WTC11 (cell line): ENCODE results near the gene ZNF547. TPM values are rescaled to one million over a fixed set of nuclear protein-coding genes. Genes with fewer than 3 reads are reported as not detected.
A peak's percentile ranks its signal among the peaks of the same experiment; 100 is the strongest.

Experiments
- ATAC-seq: fragments of 200-7000 bp; cut with Tn5 transposase; 2 replicates; pipeline ENCODE4 v1.10.0; 2021; ENCODE audit warnings: mild to moderate bottlenecking, moderate library complexity
- CTCF ChIA-PET: fragments of 300-600 bp; sonication (Branson Sonifier 250); formaldehyde crosslinking; loops from one replicate; lab custom pipeline; 2021; ENCODE audit warnings: antibody characterized with exemption; lab: Charles Lee
- POLR2A ChIA-PET: fragments of 350-600 bp; sonication (Branson Sonifier 250); formaldehyde crosslinking; loops from one replicate; lab custom pipeline; 2021; ENCODE audit warnings: antibody characterized with exemption; lab: Charles Lee
- DNase-seq: peaks from one replicate; pipeline ENCODE4 v3.0.0; 2021; ENCODE audit warnings: low spot score
- H3K27ac Mint-ChIP-seq: 2 replicates; pipeline ENCODE4 v1.8.0; 2021; ENCODE audit warnings: mixed read lengths
- H3K27me3 Mint-ChIP-seq: 2 replicates; pipeline ENCODE4 v1.8.0; 2021; ENCODE audit warnings: low read depth, mild to moderate bottlenecking, moderate library complexity, mixed read lengths
- H3K36me3 Mint-ChIP-seq: 2 replicates; pipeline ENCODE4 v1.8.0; 2021; ENCODE audit warnings: mixed read lengths
- H3K4me1 Mint-ChIP-seq: 2 replicates; pipeline ENCODE4 v1.8.0; 2022; ENCODE audit warnings: mixed read lengths
- H3K4me3 Mint-ChIP-seq: 2 replicates; pipeline ENCODE4 v1.8.0; 2021; ENCODE audit warnings: mild to moderate bottlenecking, moderate library complexity, mixed read lengths
- H3K9me3 Mint-ChIP-seq: 2 replicates; pipeline ENCODE4 v1.8.0; 2021; ENCODE audit warnings: mixed read lengths
- ARID4B ChIP-seq: sonication (generic); formaldehyde crosslinking; IDR thresholded peaks from 2 replicates; pipeline ENCODE4 v1.8.0; 2023; ENCODE audit warnings: missing genetic modification reagents, mild to moderate bottlenecking, borderline replicate concordance
- CBFB ChIP-seq: sonication (generic); formaldehyde crosslinking; IDR thresholded peaks from 2 replicates; pipeline ENCODE4 v1.8.1; 2022; ENCODE audit warnings: mild to moderate bottlenecking, low read depth, missing genetic modification reagents
- CREM ChIP-seq: sonication (generic); formaldehyde crosslinking; IDR thresholded peaks from 2 replicates; pipeline ENCODE4 v1.8.1; 2022; ENCODE audit warnings: mild to moderate bottlenecking, missing genetic modification reagents, moderate library complexity
- FOXJ3 ChIP-seq: sonication (generic); formaldehyde crosslinking; IDR thresholded peaks from 2 replicates; pipeline ENCODE4 v1.9.0; 2021; ENCODE audit warnings: missing genetic modification reagents, mild to moderate bottlenecking, borderline replicate concordance
- GRHL2 ChIP-seq: fragments of 250-450 bp; sonication (Bioruptor Pico); IDR thresholded peaks from 2 replicates; pipeline ENCODE4 v1.8.0; 2022; ENCODE audit warnings: mild to moderate bottlenecking, moderate library complexity; ENCODE audit not compliant: insufficient replicate concordance, severe bottlenecking
- GTF2I ChIP-seq: fragments of 250-450 bp; sonication (Bioruptor Pico); conservative IDR thresholded peaks from 2 replicates; pipeline ENCODE4 v1.4.0; 2021; ENCODE audit warnings: mild to moderate bottlenecking
- HMGA2 ChIP-seq: fragments of 250-450 bp; sonication (Bioruptor Pico); IDR thresholded peaks from 2 replicates; pipeline ENCODE4 v1.4.0; 2021; ENCODE audit warnings: mild to moderate bottlenecking, moderate library complexity
- HMGXB4 ChIP-seq: sonication (generic); formaldehyde crosslinking; IDR thresholded peaks from 2 replicates; pipeline ENCODE4 v1.8.1; 2023; ENCODE audit warnings: mild to moderate bottlenecking, moderate library complexity, missing genetic modification reagents
- MYBL2 ChIP-seq: sonication (generic); formaldehyde crosslinking; IDR thresholded peaks from 2 replicates; pipeline ENCODE4 v1.8.1; 2023; ENCODE audit warnings: mild to moderate bottlenecking, moderate library complexity, missing genetic modification reagents
- NFE2L1 ChIP-seq: sonication (generic); formaldehyde crosslinking; IDR thresholded peaks from 2 replicates; pipeline ENCODE4 v1.8.1; 2023; ENCODE audit warnings: missing genetic modification reagents
- RELA ChIP-seq: sonication (generic); formaldehyde crosslinking; IDR thresholded peaks from 2 replicates; pipeline ENCODE4 v1.8.1; 2022; ENCODE audit warnings: missing genetic modification reagents, mild to moderate bottlenecking, borderline replicate concordance
- RORB ChIP-seq: fragments of 250-450 bp; sonication (Bioruptor Pico); IDR thresholded peaks from 2 replicates; pipeline ENCODE4 v1.9.0; 2021; ENCODE audit warnings: mild to moderate bottlenecking
- SOX15 ChIP-seq: fragments of 250-450 bp; sonication (Bioruptor Pico); IDR thresholded peaks from 2 replicates; pipeline ENCODE4 v1.9.0; 2021; ENCODE audit warnings: mild to moderate bottlenecking
- TEAD4 ChIP-seq: sonication (generic); formaldehyde crosslinking; IDR thresholded peaks from 2 replicates; pipeline ENCODE4 v1.8.0; 2022; ENCODE audit warnings: mild to moderate bottlenecking, missing genetic modification reagents
- ZBTB21 ChIP-seq: sonication (generic); formaldehyde crosslinking; IDR thresholded peaks from 2 replicates; pipeline ENCODE4 v1.8.1; 2023; ENCODE audit warnings: mild to moderate bottlenecking, missing genetic modification reagents, borderline replicate concordance
- ZBTB43 ChIP-seq: sonication (generic); formaldehyde crosslinking; IDR thresholded peaks from 2 replicates; pipeline ENCODE4 v1.8.1; 2023; ENCODE audit warnings: mild to moderate bottlenecking, missing genetic modification reagents
- ZMAT4 ChIP-seq: fragments of 250-450 bp; sonication (Bioruptor Pico); IDR thresholded peaks from 2 replicates; pipeline ENCODE4 v1.9.0; 2021; ENCODE audit warnings: mild to moderate bottlenecking
- ZNF219 ChIP-seq: sonication (generic); formaldehyde crosslinking; IDR thresholded peaks from 2 replicates; pipeline ENCODE4 v1.8.0; 2023; ENCODE audit warnings: missing genetic modification reagents, mild to moderate bottlenecking, borderline replicate concordance
- ZNF281 ChIP-seq: sonication (generic); formaldehyde crosslinking; IDR thresholded peaks from 2 replicates; pipeline ENCODE4 v1.8.0; 2023; ENCODE audit warnings: mild to moderate bottlenecking, missing genetic modification reagents
- total RNA-seq: library from RNA; stranded (reverse); gene quantifications from 3 replicates; pipeline ENCODE4 v1.2.3, GENCODE V29; 2021
- TF ChIP-seq, protein P1 (sequence below): sonication (generic); formaldehyde crosslinking; IDR thresholded peaks from 2 replicates; pipeline ENCODE4 v1.8.0; 2022; ENCODE audit warnings: mild to moderate bottlenecking, missing genetic modification reagents
- TF ChIP-seq, protein P2 (sequence below): fragments of 250-450 bp; sonication (Bioruptor Pico); conservative IDR thresholded peaks from 2 replicates; pipeline ENCODE4 v1.9.0; 2021; ENCODE audit warnings: mild to moderate bottlenecking

Gene ZNF547
- total RNA-seq, 1 experiment from 2014 or later, result 2.3 TPM

DNA sequence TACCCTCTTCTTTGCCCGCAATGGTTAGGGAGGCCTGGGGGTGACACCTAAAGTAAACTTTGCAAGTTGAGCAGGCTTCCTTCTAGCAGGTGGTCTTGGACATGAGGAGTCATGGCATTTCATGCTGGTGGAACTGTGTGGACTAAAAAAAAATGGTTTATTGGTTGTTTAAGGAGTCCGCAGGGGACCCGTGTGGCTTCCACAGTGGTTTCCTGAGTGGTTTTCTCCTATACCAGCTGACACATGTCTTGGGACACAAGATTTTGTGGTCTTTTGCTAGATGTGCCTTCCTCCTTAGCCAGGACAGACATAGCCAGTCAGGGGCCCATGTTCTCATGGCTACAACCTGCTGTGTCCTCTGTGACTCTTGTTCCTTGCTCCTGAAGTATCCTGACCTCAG is 41.6 kb upstream of the ZNF547 start:
- no peaks in the 10 kb centered on the region for H3K9me3 Mint-ChIP-seq
- H3K27ac Mint-ChIP-seq, result no peak overlapping the region; the same call in 1 of the 2 replicates
- peaks cover 18% of the 10 kb centered on the region for H3K4me1 Mint-ChIP-seq
- ATAC-seq (no peak), DNase-seq (no peak)
- peaks cover 24% of the 10 kb centered on the region for H3K36me3 Mint-ChIP-seq
- peak overlapping the region; percentile 87 for H3K4me3 Mint-ChIP-seq
- no peak for TF ChIP-seq GTF2I
- TF ChIP-seq SOX15, result no peak
- no peak for TF ChIP-seq RORB (CRISPR knock-in tag)
- no peak for TF ChIP-seq FOXJ3
- no peak for TF ChIP-seq ZBTB21 (CRISPR knock-in tag)
- TF ChIP-seq, protein P1, sequence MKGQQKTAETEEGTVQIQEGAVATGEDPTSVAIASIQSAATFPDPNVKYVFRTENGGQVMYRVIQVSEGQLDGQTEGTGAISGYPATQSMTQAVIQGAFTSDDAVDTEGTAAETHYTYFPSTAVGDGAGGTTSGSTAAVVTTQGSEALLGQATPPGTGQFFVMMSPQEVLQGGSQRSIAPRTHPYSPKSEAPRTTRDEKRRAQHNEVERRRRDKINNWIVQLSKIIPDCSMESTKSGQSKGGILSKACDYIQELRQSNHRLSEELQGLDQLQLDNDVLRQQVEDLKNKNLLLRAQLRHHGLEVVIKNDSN (CRISPR knock-in tag), result no peak
- TF ChIP-seq MYBL2, result no peak
- TF ChIP-seq RELA (CRISPR knock-in tag), result no peak
- H3K27me3 Mint-ChIP-seq, result peaks cover 7% of the 10 kb centered on the region
- POLR2A ChIA-PET, result interaction anchor here (1.6 kb wide), 1 partner anchor 29 kb away, joined by 3 read pairs; no protein-coding TSS in a partner anchor
- CTCF ChIA-PET, result no interaction called here

DNA sequence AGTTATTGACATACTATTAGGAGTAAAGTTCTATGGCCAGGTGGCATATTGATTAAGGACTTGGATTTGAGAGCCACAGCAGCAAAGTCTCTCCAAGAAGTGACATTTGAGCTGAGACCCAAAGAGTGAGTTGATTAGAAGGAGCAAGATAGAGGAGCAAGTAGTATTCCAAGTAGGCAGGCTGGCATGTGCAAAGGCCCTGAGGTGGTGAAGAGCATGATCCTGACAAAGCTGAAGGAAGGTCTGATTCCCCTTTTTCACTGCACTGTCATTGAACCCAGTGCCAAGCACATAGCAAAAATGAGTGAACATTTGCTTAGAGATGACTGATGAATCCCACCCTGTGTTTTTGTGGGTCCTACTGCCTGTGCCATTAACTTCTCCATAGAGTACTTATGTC is 38.4 kb upstream of the ZNF547 start:
- H3K27ac Mint-ChIP-seq, result no peak overlapping the region
- no peak overlapping the region for H3K4me3 Mint-ChIP-seq
- no peaks in the 10 kb centered on the region for H3K9me3 Mint-ChIP-seq
- POLR2A ChIA-PET, result no interaction called here
- H3K36me3 Mint-ChIP-seq, result peaks cover 48% of the 10 kb centered on the region
- ATAC-seq (no peak), DNase-seq (no peak)
- TF ChIP-seq, protein P2, sequence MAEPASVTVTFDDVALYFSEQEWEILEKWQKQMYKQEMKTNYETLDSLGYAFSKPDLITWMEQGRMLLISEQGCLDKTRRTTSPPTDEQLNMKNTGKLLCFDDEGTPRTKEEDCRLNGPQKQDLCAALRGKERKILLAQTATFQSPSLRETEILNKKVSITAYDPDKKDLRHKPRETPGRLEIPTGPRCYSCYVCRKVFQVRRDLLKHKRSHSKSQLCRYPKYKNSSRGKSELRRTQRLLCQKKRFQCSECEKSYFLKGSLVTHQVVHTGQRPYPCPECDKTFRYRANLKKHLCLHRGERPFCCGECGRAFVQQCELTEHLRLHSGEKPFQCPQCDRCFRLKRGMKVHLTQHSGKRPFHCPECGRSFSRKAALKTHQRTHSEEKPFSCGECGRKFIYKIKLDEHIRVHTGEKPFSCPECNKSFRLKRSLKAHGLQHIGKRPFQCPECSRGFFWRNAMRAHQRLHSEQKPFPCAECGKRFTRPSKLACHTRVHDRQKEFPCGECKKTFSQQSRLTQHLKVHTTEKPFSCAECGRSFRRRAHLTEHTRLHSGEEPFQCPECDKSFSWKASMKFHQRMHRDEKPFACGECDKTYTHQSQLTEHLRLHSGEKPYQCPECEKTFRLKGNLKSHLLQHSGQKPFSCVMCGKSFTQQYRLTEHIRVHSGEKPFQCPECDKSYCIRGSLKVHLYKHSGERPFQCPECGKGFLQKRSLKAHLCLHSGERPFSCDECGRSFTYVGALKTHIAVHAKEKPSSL (CRISPR knock-in tag), result no peak
- TF ChIP-seq CBFB (CRISPR knock-in tag) (no peak), ARID4B (CRISPR knock-in tag) (no peak), ZMAT4 (CRISPR knock-in tag) (no peak), TEAD4 (no peak), HMGXB4 (no peak), GRHL2 (CRISPR knock-in tag) (no peak), ZNF281 (no peak), ZBTB43 (CRISPR knock-in tag) (no peak), CREM (CRISPR knock-in tag) (no peak), HMGA2 (CRISPR knock-in tag) (no peak), NFE2L1 (CRISPR knock-in tag) (no peak), ZNF219 (CRISPR knock-in tag) (no peak)
- H3K4me1 Mint-ChIP-seq, result peaks cover 14% of the 10 kb centered on the region
- H3K27me3 Mint-ChIP-seq, result no peaks in the 10 kb centered on the region; the same call in 1 of the 2 replicates
- CTCF ChIA-PET, result no interaction called here
